HCT116 (cell line): ENCODE results near the gene DMKN. TPM values are rescaled to one million over a fixed set of nuclear protein-coding genes. Genes with fewer than 3 reads are reported as not detected.

Experiments
- ATAC-seq: fragments of 200-7000 bp; cut with Tn5 transposase; 2 replicates; pipeline ENCODE4 v1.9.1; 2020; ENCODE audit warnings: mild to moderate bottlenecking, moderate library complexity
- BruUV-seq: library from RNA; stranded (reverse); fragments of 400-500 nt; replicated peaks from 2 replicates; lab custom pipeline; 2021; lab: Mats Ljungman, UMichigan
- CTCF ChIA-PET: fragments of 300-600 bp; sonication (Branson Sonifier 250); formaldehyde crosslinking; loops from one replicate; lab custom pipeline; 2021; ENCODE audit warnings: antibody characterized with exemption; lab: Charles Lee
- POLR2A ChIA-PET: fragments of 300-600, 350-600 bp; sonication (Branson Sonifier 250); formaldehyde crosslinking; loops from one replicate; lab custom pipeline; 2021; ENCODE audit warnings: antibody characterized with exemption; lab: Charles Lee
- RAD21 ChIA-PET, 2 experiments: fragments of 300-600 bp; sonication (Branson Sonifier 250); formaldehyde crosslinking; loops; one replicate each; lab custom pipeline; 2023; ENCODE audit warnings: low total read pairs in 2 of 2; ENCODE audit not compliant: uncharacterized antibody in 2 of 2, unreplicated experiment in 2 of 2, low non-redundant PET in 1 of 2; lab: Charles Lee
- DNase-seq: peaks from one replicate; pipeline ENCODE4 v3.0.0-alpha.2; 2010; ENCODE audit warnings: low read depth, low spot score
- H2AFZ ChIP-seq: fragments of 200-600 bp; shearing (Covaris generic), sonication (generic); 2 replicates; pipeline ENCODE4 v1.6.1; 2017; ENCODE audit warnings: low read depth, mixed run types, mixed read lengths, antibody characterized with exemption, low read length; ENCODE audit not compliant: poor library complexity, severe bottlenecking
- H3K27ac ChIP-seq: 2 replicates; pipeline ENCODE4 v1.5.1; 2012; ENCODE audit warnings: low read depth, low read length
- H3K27me3 ChIP-seq: fragments of 200-600 bp; sonication (generic); 2 replicates; pipeline ENCODE4 v1.6.1; 2016; ENCODE audit warnings: mixed run types, low read length, mixed read lengths; ENCODE audit not compliant: insufficient read depth
- H3K36me3 ChIP-seq, 2 experiments: fragments of 200-500 bp in 1 of 2; fragments of 200-600 bp in 1 of 2; sonication (Bioruptor generic) in 1 of 2; sonication (generic) in 1 of 2; 2 replicates each; pipeline versions ENCODE4 v1.5.1 to v1.6.1; 2014 to 2016; ENCODE audit warnings: low read length in 2 of 2, inconsistent platforms in 1 of 2, mixed read lengths in 1 of 2, mixed run types in 1 of 2; ENCODE audit not compliant: insufficient read depth in 2 of 2, control insufficient read depth in 1 of 2
- H3K4me1 ChIP-seq, 2 experiments: fragments of 200-600 bp in 1 of 2; sonication (generic) in 1 of 2; 2 replicates each; pipeline versions ENCODE4 v1.5.1 to v1.6.1; 2012 to 2017; ENCODE audit warnings: low read length in 2 of 2, inconsistent platforms in 1 of 2, mild to moderate bottlenecking in 1 of 2, mixed read lengths in 1 of 2, mixed run types in 1 of 2, moderate library complexity in 1 of 2; ENCODE audit not compliant: insufficient read depth in 2 of 2, control insufficient read depth in 1 of 2
- H3K4me2 ChIP-seq: fragments of 200-600 bp; sonication (generic); 2 replicates; pipeline ENCODE4 v1.6.1; 2017; ENCODE audit warnings: mixed run types, low read length, mixed read lengths
- H3K4me3 ChIP-seq, 2 experiments: fragments of 200-600 bp in 1 of 2; sonication (generic) in 1 of 2; replicated peaks in 1 of 2; 2 replicates each; pipeline ENCODE4 v1.5.1; 2011 to 2016; ENCODE audit warnings: low read length in 2 of 2, control low read depth in 1 of 2, low read depth in 1 of 2, mild to moderate bottlenecking in 1 of 2, mixed read lengths in 1 of 2, mixed run types in 1 of 2
- H3K79me2 ChIP-seq: fragments of 200-600 bp; sonication (generic); 2 replicates; pipeline ENCODE4 v1.6.1; 2017; ENCODE audit warnings: mild to moderate bottlenecking, mixed run types, low read length, moderate library complexity, mixed read lengths; ENCODE audit not compliant: insufficient read depth
- H3K9ac ChIP-seq: fragments of 200-600 bp; sonication (generic); 2 replicates; pipeline ENCODE4 v1.6.1; 2016; ENCODE audit warnings: low read length, mixed read lengths
- H3K9me2 ChIP-seq: fragments of 200-600 bp; sonication (generic), shearing (Covaris generic); 2 replicates; pipeline ENCODE4 v1.6.1; 2017; ENCODE audit warnings: mixed run types, mild to moderate bottlenecking, moderate library complexity; ENCODE audit not compliant: insufficient read depth
- H3K9me3 ChIP-seq, 2 experiments: fragments of 200-500 bp in 1 of 2; fragments of 200-600 bp in 1 of 2; sonication (Bioruptor generic) in 1 of 2; sonication (generic) in 1 of 2; 2 replicates each; pipeline ENCODE4 v1.6.1; 2014 to 2017; ENCODE audit warnings: low read length in 2 of 2, mixed read lengths in 2 of 2, inconsistent platforms in 1 of 2, low read depth in 1 of 2, mild to moderate bottlenecking in 1 of 2, mixed run types in 1 of 2, moderate library complexity in 1 of 2; ENCODE audit not compliant: control insufficient read depth in 1 of 2, insufficient read depth in 1 of 2
- H4K20me1 ChIP-seq: fragments of 200-600 bp; sonication (generic), shearing (Covaris generic); 2 replicates; pipeline ENCODE4 v1.6.1; 2017; ENCODE audit warnings: mixed run types, mild to moderate bottlenecking, moderate library complexity; ENCODE audit not compliant: insufficient read depth
- CBX3 ChIP-seq: IDR thresholded peaks from 2 replicates; pipeline ENCODE4 v1.6.1; 2012; ENCODE audit warnings: low read depth
- CTCF ChIP-seq, 3 experiments: fragments of 200-600 bp in 1 of 3; sonication (generic) in 1 of 3; IDR thresholded peaks in 2 of 3; conservative IDR thresholded peaks in 1 of 3; 2 replicates each; pipeline ENCODE4 v1.5.1; 2012 to 2017; ENCODE audit warnings: low read depth in 2 of 3, low read length in 2 of 3, antibody characterized with exemption in 1 of 3, borderline replicate concordance in 1 of 3, control low read depth in 1 of 3, mild to moderate bottlenecking in 1 of 3, mixed read lengths in 1 of 3, mixed run types in 1 of 3, moderate library complexity in 1 of 3; ENCODE audit not compliant: insufficient read depth in 1 of 3
- EGR1 ChIP-seq: IDR thresholded peaks from 2 replicates; pipeline ENCODE4 v1.6.1; 2012; ENCODE audit warnings: low read depth
- JUND ChIP-seq: IDR thresholded peaks from 2 replicates; pipeline ENCODE4 v1.6.1; 2012
- SIN3A ChIP-seq: IDR thresholded peaks from 2 replicates; pipeline ENCODE4 v1.6.1; 2012; ENCODE audit warnings: low read depth
- SP1 ChIP-seq: IDR thresholded peaks from 2 replicates; pipeline ENCODE4 v1.6.1; 2012; ENCODE audit warnings: low read depth
- SRF ChIP-seq: IDR thresholded peaks from 2 replicates; pipeline ENCODE4 v1.6.1; 2012; ENCODE audit warnings: low read depth
- YY1 ChIP-seq: IDR thresholded peaks from 2 replicates; pipeline ENCODE4 v1.6.1; 2011; ENCODE audit warnings: low read length, low read depth, moderate library complexity, mild to moderate bottlenecking; ENCODE audit not compliant: insufficient replicate concordance; ENCODE audit errors: extremely low read depth
- ZBTB33 ChIP-seq: IDR thresholded peaks from 2 replicates; pipeline ENCODE4 v1.6.1; 2011; ENCODE audit warnings: mild to moderate bottlenecking, low read length, moderate library complexity; ENCODE audit not compliant: insufficient replicate concordance; ENCODE audit errors: extremely low read depth
- ZFX ChIP-seq: fragments of 450-650 bp; IDR thresholded peaks from 2 replicates; pipeline ENCODE4 v1.6.1; 2017
- intact Hi-C: fragments of 100-400 bp; cut with micrococcal nuclease; formaldehyde crosslinking; loops from 2 replicates; pipeline ENCODE4 v1.10.0; 2022
- total RNA-seq: library from RNA; stranded (reverse); gene quantifications from one replicate; pipeline ENCODE4 v1.2.1, GENCODE V29; 2021; ENCODE audit not compliant: unreplicated experiment

The DMKN gene
- total RNA-seq, 1 experiment from 2014 or later: 246 TPM

- Histone ChIP-seq H3K4me3 (no peak overlapping the region), H4K20me1 (no peaks in the 10 kb centered on the region), H2AFZ (no peak overlapping the region), H3K9me3 (no peaks in the 10 kb centered on the region), H3K9me2 (no peaks in the 10 kb centered on the region), H3K4me1 (no peaks in the 10 kb centered on the region), H3K36me3 (no peaks in the 10 kb centered on the region), H3K9ac (no peak overlapping the region), H3K27me3 (peaks cover 7% of the 10 kb centered on the region; the same call in 1 of the 2 replicates), H3K4me2 (no peak overlapping the region), H3K27ac (no peak overlapping the region), H3K79me2 (no peaks in the 10 kb centered on the region)
- ATAC-seq: no peak
- TF ChIP-seq ZBTB33 (no peak), CBX3 (no peak), SIN3A (no peak), ZFX (no peak), EGR1 (no peak), YY1 (no peak), SRF (no peak)
- POLR2A ChIA-PET: no interaction called here
- intact Hi-C loops: no loop called here
- no TSS peak for BruUV-seq
- no peak for DNase-seq
- CTCF ChIA-PET: no interaction called here
- RAD21 ChIA-PET: no interaction called here
These were observed 56.3 kb downstream of the DMKN start for GRCh38 chr19:35457173-35457572.

- ATAC-seq: no peak
- intact Hi-C loops: no loop called here
- no peaks in the 10 kb centered on the region for H3K9me3 ChIP-seq
- RAD21 ChIA-PET: no interaction called here
- H3K79me2 ChIP-seq: no peaks in the 10 kb centered on the region
- H2AFZ ChIP-seq: no peak overlapping the region
- no peaks in the 10 kb centered on the region for H3K4me1 ChIP-seq
- peaks cover 13% of the 10 kb centered on the region; the same call in 1 of the 2 replicates for H3K27me3 ChIP-seq
- no peaks in the 10 kb centered on the region for H3K36me3 ChIP-seq
- POLR2A ChIA-PET: no interaction called here
- no peak overlapping the region for H3K4me3 ChIP-seq
- no peak overlapping the region for H3K9ac ChIP-seq
- H3K9me2 ChIP-seq: no peaks in the 10 kb centered on the region
- CTCF ChIA-PET: no interaction called here
- TF ChIP-seq EGR1: no peak
- TF ChIP-seq JUND: no peak
- TF ChIP-seq SP1: no peak
- TF ChIP-seq CTCF (IDR thresholded peaks at IDR 0.05 in 2 of 3, conservative IDR thresholded peaks at IDR 0.05 in 1 of 3; ENCODE audit: borderline replicate concordance in 1 of 3, insufficient read depth in 1 of 3, low read depth in 2 of 3, low read length in 2 of 3): no peak
- no peak overlapping the region for H3K27ac ChIP-seq
- no peak for DNase-seq
- no TSS peak for BruUV-seq
- H3K4me2 ChIP-seq: no peak overlapping the region
- H4K20me1 ChIP-seq: no peaks in the 10 kb centered on the region
These were observed 57.7 kb downstream of the DMKN start for GRCh38 chr19:35455616-35456201.
